Prostate gland (tissue), 2 donors: ENCODE measurements around the gene ZMYND10. TPM values are rescaled to one million over a fixed set of nuclear protein-coding genes. Genes with fewer than 3 reads are reported as not detected.

Source experiments
- DNase-seq: peaks from one replicate; pipeline ENCODE4 v3.0.0-alpha.2; 2019; ENCODE audit warnings: low spot score
- H3K27ac ChIP-seq, 2 donors: fragments of 200-600 bp; sonication (generic); 2 replicates each; pipeline ENCODE4 v1.5.1; 2017 to 2019
- H3K27me3 ChIP-seq: fragments of 200-600 bp; sonication (generic); replicated peaks from 2 replicates; pipeline ENCODE4 v1.5.1; 2019; ENCODE audit not compliant: insufficient read depth
- H3K36me3 ChIP-seq, 2 donors: fragments of 200-600 bp; sonication (generic); 1 replicate in 1 of 2; 2 replicates in 1 of 2; pipeline versions ENCODE4 v1.5.1 to v1.8.1; 2017 to 2019
- H3K4me1 ChIP-seq: fragments of 200-600 bp; sonication (generic); replicated peaks from 2 replicates; pipeline ENCODE4 v1.5.1; 2019
- H3K4me3 ChIP-seq, 2 donors: fragments of 200-600 bp; sonication (generic); 2 replicates each; pipeline ENCODE4 v1.5.1; 2017 to 2019
- H3K9me3 ChIP-seq: fragments of 200-600 bp; sonication (generic); 2 replicates; pipeline ENCODE4 v1.5.1; 2017
- CTCF ChIP-seq, 4 experiments: fragments of 200-600 bp in 2 of 4; fragments of 450-650 bp in 2 of 4; sonication (generic) in 2 of 4; IDR thresholded peaks; 1 replicate in 3 of 4; 2 replicates in 1 of 4; pipeline ENCODE4 v1.5.1; 2016 to 2019; ENCODE audit warnings: antibody characterized with exemption in 4 of 4, mild to moderate bottlenecking in 2 of 4, moderate library complexity in 2 of 4
- POLR2A ChIP-seq: fragments of 450-650 bp; IDR thresholded peaks from one replicate; pipeline ENCODE4 v1.6.1; 2016; ENCODE audit warnings: antibody characterized with exemption, mild to moderate bottlenecking
- POLR2AphosphoS5 ChIP-seq: sonication (generic); formaldehyde crosslinking; IDR thresholded peaks from one replicate; pipeline ENCODE4 v1.6.1; 2017; ENCODE audit warnings: antibody characterized with exemption
- WGBS: methylation state at CpG from one replicate; pipeline ENCODE4 v1.1.5; 2018; 5-methylcytosine and 5-hydroxymethylcytosine counted together
- intact Hi-C: fragments of 100-400 bp; cut with DNase I; formaldehyde crosslinking; loops from one replicate; pipeline ENCODE4 v1.14.2; 2022
- total RNA-seq, 2 donors: library from RNA; depleted of rRNA; stranded (reverse); fragments of >200 nt; gene quantifications; one replicate each; pipeline ENCODE4 v1.1.0, GENCODE V29; 2016

Gene ZMYND10
- total RNA-seq, 2 donors from 2014 or later = 1.6 to 41.9 TPM

DNA sequence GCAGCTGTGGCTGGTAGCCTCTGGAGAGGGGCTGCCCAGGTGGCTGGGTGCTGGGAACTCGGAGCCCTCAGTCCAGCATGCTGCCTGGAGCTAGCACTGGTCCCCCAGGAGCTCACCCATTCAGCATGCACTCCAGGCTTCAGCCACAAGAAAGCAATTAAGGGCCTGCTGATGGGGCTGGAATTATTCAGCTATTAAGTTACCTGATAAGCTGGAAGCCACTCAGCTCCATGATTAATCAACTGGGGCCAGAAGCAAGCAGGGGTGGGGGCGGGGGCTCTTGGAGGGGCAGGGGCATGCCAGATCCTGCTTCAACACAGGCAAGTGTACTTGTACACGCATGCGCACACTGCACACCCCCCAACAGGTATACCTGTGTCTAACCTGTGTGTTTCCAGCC is 35.9 kb upstream of the ZMYND10 start:
- H3K9me3 ChIP-seq = no peaks in the 10 kb centered on the region
- no peaks in the 10 kb centered on the region for H3K36me3 ChIP-seq
- DNase-seq = no peak
- H3K4me3 ChIP-seq = no peak overlapping the region
- no peak overlapping the region for H3K27ac ChIP-seq
- no peaks in the 10 kb centered on the region for H3K4me1 ChIP-seq
- TF ChIP-seq POLR2A (no peak), POLR2AphosphoS5 (no peak), CTCF (IDR thresholded peaks at IDR 0.05) (no peak)
- intact Hi-C loops = no loop called here
- H3K27me3 ChIP-seq = no peaks in the 10 kb centered on the region
- WGBS = 83% methylated on average over 4 of the region's 4 CpGs

DNA sequence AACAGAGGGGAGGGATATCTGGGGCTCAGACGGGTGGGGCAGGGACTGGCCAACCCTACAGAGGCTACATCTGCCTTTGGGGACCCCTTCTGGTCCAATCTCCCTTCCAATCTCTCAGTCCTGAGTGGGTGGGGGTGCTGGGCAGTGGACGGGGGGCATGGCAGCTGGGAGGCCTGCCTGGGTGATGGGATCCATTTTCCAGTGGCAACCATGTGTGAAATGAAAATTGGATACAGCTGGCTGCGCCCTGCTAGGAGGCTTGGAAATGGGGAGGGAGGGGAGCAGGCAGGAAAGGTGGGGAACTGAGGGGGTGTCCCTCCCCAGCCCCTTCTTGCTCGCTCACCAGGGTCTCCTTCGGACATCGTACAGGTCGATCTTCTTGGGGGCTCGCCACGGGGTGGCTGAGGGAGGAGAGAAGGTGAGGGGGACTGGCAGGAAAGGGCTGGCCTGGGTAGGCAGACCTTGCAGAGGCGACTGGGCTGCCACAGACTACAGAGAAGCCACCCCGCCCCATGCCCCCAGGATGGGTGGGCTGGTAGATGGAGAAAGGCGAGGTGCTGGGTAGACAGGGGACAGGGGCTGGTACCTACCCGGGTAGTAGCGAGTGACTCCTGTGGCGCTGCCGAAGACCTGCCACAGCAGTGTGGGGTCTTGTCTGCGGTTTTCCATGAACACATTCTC is 35.0 kb upstream of the ZMYND10 start:
- intact Hi-C loops = no loop called here
- Histone ChIP-seq H3K36me3 (no peaks in the 10 kb centered on the region), H3K4me1 (no peaks in the 10 kb centered on the region), H3K9me3 (no peaks in the 10 kb centered on the region), H3K27me3 (no peaks in the 10 kb centered on the region), H3K27ac (no peak overlapping the region), H3K4me3 (no peak overlapping the region)
- no peak for DNase-seq
- WGBS = 89% methylated on average over 17 of the region's 17 CpGs
- TF ChIP-seq POLR2AphosphoS5 (no peak), CTCF (IDR thresholded peaks at IDR 0.05) (no peak), POLR2A (no peak)

- TF ChIP-seq POLR2AphosphoS5 (no peak), CTCF (IDR thresholded peaks at IDR 0.05) (no peak), POLR2A (no peak)
- intact Hi-C loops = no loop called here
- H3K27ac ChIP-seq = no peak overlapping the region
- H3K27me3 ChIP-seq = no peaks in the 10 kb centered on the region
- no peaks in the 10 kb centered on the region for H3K9me3 ChIP-seq
- H3K36me3 ChIP-seq = no peaks in the 10 kb centered on the region
- no peaks in the 10 kb centered on the region for H3K4me1 ChIP-seq
- DNase-seq = no peak
- 89% methylated on average over 16 of the region's 17 CpGs for WGBS
- H3K4me3 ChIP-seq = no peak overlapping the region
Measured at GRCh38 chr3:50378757-50379156, 33.2 kb upstream of the ZMYND10 start.

- H3K4me3 ChIP-seq = no peak overlapping the region
- DNase-seq = no peak
- H3K4me1 ChIP-seq = no peaks in the 10 kb centered on the region
- no peaks in the 10 kb centered on the region for H3K36me3 ChIP-seq
- H3K9me3 ChIP-seq = no peaks in the 10 kb centered on the region
- 84% methylated on average over 6 of the region's 6 CpGs for WGBS
- intact Hi-C loops = no loop called here
- H3K27ac ChIP-seq = no peak overlapping the region
- no peaks in the 10 kb centered on the region for H3K27me3 ChIP-seq
- no peak for TF ChIP-seq POLR2A
- TF ChIP-seq CTCF (IDR thresholded peaks at IDR 0.05) = no peak
- no peak for TF ChIP-seq POLR2AphosphoS5
Measured at GRCh38 chr3:50378024-50378423, 32.5 kb upstream of the ZMYND10 start.

- Histone ChIP-seq H3K36me3 (no peaks in the 10 kb centered on the region), H3K27ac (no peak overlapping the region), H3K27me3 (no peaks in the 10 kb centered on the region), H3K4me1 (no peaks in the 10 kb centered on the region), H3K4me3 (no peak overlapping the region), H3K9me3 (no peaks in the 10 kb centered on the region)
- DNase-seq = no peak
- no peak for TF ChIP-seq POLR2A
- no peak for TF ChIP-seq POLR2AphosphoS5
- no peak for TF ChIP-seq CTCF (IDR thresholded peaks at IDR 0.05)
- 85% methylated on average over 6 of the region's 7 CpGs for WGBS
- intact Hi-C loops = no loop called here
Measured at GRCh38 chr3:50375258-50375931, 29.9 kb upstream of the ZMYND10 start.
